Liver (tissue), 9 donors: ENCODE measurements around the gene BDKRB2. TPM values are rescaled to one million over a fixed set of nuclear protein-coding genes. Genes with fewer than 3 reads are reported as not detected.

Experiments
- DNase-seq: peaks from one replicate; pipeline ENCODE4 v3.0.0-alpha.2; 2017; ENCODE audit warnings: low spot score
- H3K27ac ChIP-seq, 2 donors: one replicate each; pipeline ENCODE4 v1.7.0; 2013; ENCODE audit warnings: inconsistent platforms in 2 of 2, low read length in 2 of 2, control low read depth in 1 of 2, low read depth in 1 of 2, mild to moderate bottlenecking in 1 of 2
- H3K27me3 ChIP-seq, 4 donors: one replicate each; pipeline versions ENCODE4 v1.6.1 to v1.7.0; 2013; ENCODE audit warnings: low read length in 3 of 4, inconsistent platforms in 1 of 4, mild to moderate bottlenecking in 1 of 4, moderate library complexity in 1 of 4; ENCODE audit not compliant: control insufficient read depth in 4 of 4, insufficient read depth in 4 of 4
- H3K36me3 ChIP-seq, 4 donors: one replicate each; pipeline versions ENCODE4 v1.6.1 to v1.7.0; 2013; ENCODE audit warnings: low read length in 3 of 4, mild to moderate bottlenecking in 3 of 4, low read depth in 1 of 4, moderate library complexity in 1 of 4; ENCODE audit not compliant: control insufficient read depth in 4 of 4, insufficient read depth in 3 of 4
- H3K4me1 ChIP-seq, 4 donors: one replicate each; pipeline versions ENCODE4 v1.6.1 to v1.7.0; 2013; ENCODE audit warnings: low read length in 3 of 4, mild to moderate bottlenecking in 3 of 4, moderate library complexity in 1 of 4; ENCODE audit not compliant: control insufficient read depth in 4 of 4, insufficient read depth in 4 of 4
- H3K4me3 ChIP-seq, 3 donors: one replicate each; pipeline versions ENCODE4 v1.6.1 to v1.7.0; 2013; ENCODE audit warnings: low read length in 3 of 3, control low read depth in 1 of 3, low read depth in 1 of 3, mild to moderate bottlenecking in 1 of 3
- H3K9ac ChIP-seq, 2 donors: one replicate each; pipeline ENCODE4 v1.7.0; 2013; ENCODE audit warnings: low read length in 2 of 2, mild to moderate bottlenecking in 2 of 2, moderate library complexity in 2 of 2, control low read depth in 1 of 2, low read depth in 1 of 2
- H3K9me3 ChIP-seq, 4 donors: one replicate each; pipeline versions ENCODE4 v1.6.1 to v1.7.0; 2013; ENCODE audit warnings: low read length in 3 of 4; ENCODE audit not compliant: control insufficient read depth in 4 of 4
- ATF3 ChIP-seq: IDR thresholded peaks from 2 replicates; pipeline ENCODE4 v1.6.1; 2016; ENCODE audit warnings: antibody characterized with exemption
- FOXA2 ChIP-seq: IDR thresholded peaks from 2 replicates; pipeline ENCODE4 v1.6.1; 2016; ENCODE audit warnings: antibody characterized with exemption
- GABPA ChIP-seq, 2 donors: IDR thresholded peaks in 1 of 2; conservative IDR thresholded peaks in 1 of 2; 2 replicates each; pipeline ENCODE4 v1.6.1; 2016; ENCODE audit warnings: antibody characterized with exemption in 2 of 2, mild to moderate bottlenecking in 1 of 2, moderate library complexity in 1 of 2
- HNF4A ChIP-seq, 2 donors: conservative IDR thresholded peaks; 2 replicates each; pipeline ENCODE4 v1.6.1; 2016; ENCODE audit warnings: antibody characterized with exemption in 2 of 2, mild to moderate bottlenecking in 2 of 2
- HNF4G ChIP-seq: IDR thresholded peaks from 2 replicates; pipeline ENCODE4 v1.6.1; 2016; ENCODE audit warnings: antibody characterized with exemption
- JUND ChIP-seq, 2 donors: IDR thresholded peaks; 2 replicates each; pipeline ENCODE4 v1.6.1; 2016; ENCODE audit warnings: antibody characterized with exemption in 2 of 2
- MAX ChIP-seq: IDR thresholded peaks from 2 replicates; pipeline ENCODE4 v1.6.1; 2016; ENCODE audit warnings: antibody characterized with exemption
- NR2F2 ChIP-seq: IDR thresholded peaks from 2 replicates; pipeline ENCODE4 v1.6.1; 2016; ENCODE audit warnings: antibody characterized with exemption
- RAD21 ChIP-seq, 2 donors: IDR thresholded peaks; 2 replicates each; pipeline ENCODE4 v1.6.1; 2016; ENCODE audit warnings: antibody characterized with exemption in 2 of 2, mild to moderate bottlenecking in 2 of 2
- REST ChIP-seq: IDR thresholded peaks from 2 replicates; pipeline ENCODE4 v1.6.1; 2016; ENCODE audit warnings: antibody characterized with exemption, mild to moderate bottlenecking
- RXRA ChIP-seq, 2 donors: IDR thresholded peaks; 2 replicates each; pipeline ENCODE4 v1.6.1; 2017 to 2018; ENCODE audit warnings: antibody characterized with exemption in 2 of 2, mild to moderate bottlenecking in 1 of 2
- SP1 ChIP-seq: IDR thresholded peaks from 2 replicates; pipeline ENCODE4 v1.6.1; 2018; ENCODE audit warnings: antibody characterized with exemption, mild to moderate bottlenecking
- TAF1 ChIP-seq: conservative IDR thresholded peaks from 2 replicates; pipeline ENCODE4 v1.6.1; 2016; ENCODE audit warnings: antibody characterized with exemption, mild to moderate bottlenecking
- YY1 ChIP-seq: IDR thresholded peaks from 2 replicates; pipeline ENCODE4 v1.6.1; 2016; ENCODE audit warnings: antibody characterized with exemption, mild to moderate bottlenecking
- WGBS: extraction: QIAGEN DNeasy Blood & Tissue Kit; methylation state at CpG from one replicate; pipeline ENCODE4 v1.1.7; 2013; 5-methylcytosine and 5-hydroxymethylcytosine counted together
- polyA plus RNA-seq, 2 donors: library from polyadenylated mRNA; stranded (reverse) in 1 of 2; unstranded in 1 of 2; fragments of 200-250 nt in 1 of 2; fragments of >200 nt in 1 of 2; fragmentation: Nextera tagmentation in 1 of 2; extraction: Ambion mirVana in 1 of 2; gene quantifications; one replicate each; pipeline versions ENCODE4 v1.2.1 to v1.2.3, GENCODE V29; 2013 to 2015
- total RNA-seq, 2 donors: library from RNA; depleted of rRNA; stranded (reverse); fragments of >200 nt; gene quantifications; one replicate each; pipeline ENCODE4 v1.2.3, GENCODE V29; 2014
- donor health status: healthy.
- donor health status: healthy.
- donor health status: healthy.
- donor health status: healthy.
- donor health status: healthy.

Gene BDKRB2
- total and polyA plus RNA-seq, 4 donors, result 0.10 to 0.25 (median 0.17) TPM

- 69% methylated on average over 22 of the region's 22 CpGs for WGBS
- DNase-seq, result no peak
- Histone ChIP-seq H3K9me3 (no peaks in the 10 kb centered on the region), H3K27ac (no peak overlapping the region), H3K4me3 (no peak overlapping the region), H3K27me3 (no peaks in the 10 kb centered on the region), H3K9ac (no peak overlapping the region), H3K36me3 (no peaks in the 10 kb centered on the region), H3K4me1 (peaks cover 0 to 6% (median 4%) of the 10 kb centered on the region in 4 donors)
- no peak for TF ChIP-seq SP1
- TF ChIP-seq JUND (IDR thresholded peaks at IDR 0.05), result no peak
- no peak for TF ChIP-seq NR2F2
- no peak for TF ChIP-seq FOXA2
- no peak for TF ChIP-seq GABPA (IDR thresholded peaks at IDR 0.05 in 1 of 2, conservative IDR thresholded peaks at IDR 0.05 in 1 of 2)
- no peak for TF ChIP-seq ATF3
Measured at GRCh38 chr14:96192975-96193805, 11.4 kb upstream of the BDKRB2 start.

GRCh38 chr14:96194262-96194656, 10.4 kb upstream of the BDKRB2 start:
- H3K27ac ChIP-seq, result no peak overlapping the region
- no peak overlapping the region for H3K9ac ChIP-seq
- TF ChIP-seq ATF3 (no peak), REST (no peak), YY1 (no peak), HNF4A (conservative IDR thresholded peaks at IDR 0.05) (no peak), JUND (IDR thresholded peaks at IDR 0.05) (no peak), RAD21 (IDR thresholded peaks at IDR 0.05) (no peak), MAX (no peak), RXRA (IDR thresholded peaks at IDR 0.05) (no peak), SP1 (no peak), NR2F2 (no peak), FOXA2 (no peak), TAF1 (no peak), HNF4G (no peak)
- no peak for DNase-seq
- H3K4me1 ChIP-seq, result peaks cover 0 to 6% (median 4%) of the 10 kb centered on the region in 4 donors
- H3K9me3 ChIP-seq, result no peaks in the 10 kb centered on the region
- no peaks in the 10 kb centered on the region for H3K36me3 ChIP-seq
- H3K4me3 ChIP-seq, result no peak overlapping the region
- 93% methylated on average over 10 of the region's 10 CpGs for WGBS
- H3K27me3 ChIP-seq, result no peaks in the 10 kb centered on the region
